Neural progenitor cell (in vitro differentiated cells): ENCODE data around the gene LGALS7B. TPM values are rescaled to one million over a fixed set of nuclear protein-coding genes. Genes with fewer than 3 reads are reported as not detected.
"Not testable (repeated sequence)": the region's sequence is repeated elsewhere in the genome, so short reads cannot be mapped to it uniquely, and the experiment has no call there.

Source experiments
- DNase-seq: peaks from one replicate; pipeline ENCODE4 v3.0.0-alpha.2; 2016; ENCODE audit warnings: low spot score
- H2AFZ ChIP-seq: fragments of 200-600 bp; sonication (generic); replicated peaks from 2 replicates; pipeline ENCODE4 v1.6.1; 2016; ENCODE audit warnings: antibody characterized with exemption
- H3F3A ChIP-seq: fragments of 200-600 bp; sonication (generic); 2 replicates; pipeline ENCODE4 v1.6.1; 2016; ENCODE audit warnings: antibody characterized with exemption, low read depth
- H3K27ac ChIP-seq: fragments of 200-600 bp; sonication (generic); 2 replicates; pipeline ENCODE4 v1.5.1; 2016; ENCODE audit warnings: mild to moderate bottlenecking
- H3K27me3 ChIP-seq: fragments of 200-600 bp; sonication (generic); 2 replicates; pipeline ENCODE4 v1.6.1; 2016; ENCODE audit warnings: mild to moderate bottlenecking, moderate library complexity
- H3K36me3 ChIP-seq: fragments of 200-600 bp; sonication (generic); 2 replicates; pipeline ENCODE4 v1.5.1; 2016
- H3K4me1 ChIP-seq: fragments of 200-600 bp; sonication (generic); 2 replicates; pipeline ENCODE4 v1.6.1; 2016; ENCODE audit warnings: mixed run types
- H3K4me2 ChIP-seq: fragments of 200-600 bp; sonication (generic); 2 replicates; pipeline ENCODE4 v1.6.1; 2016
- H3K4me3 ChIP-seq: fragments of 200-600 bp; sonication (generic); 2 replicates; pipeline ENCODE4 v1.5.1; 2016
- H3K79me2 ChIP-seq: fragments of 200-600 bp; sonication (generic); 2 replicates; pipeline ENCODE4 v1.6.1; 2016; ENCODE audit warnings: low read depth
- H3K9ac ChIP-seq: fragments of 200-600 bp; sonication (generic); 2 replicates; pipeline ENCODE4 v1.6.1; 2016
- H3K9me3 ChIP-seq: fragments of 200-600 bp; sonication (generic); 2 replicates; pipeline ENCODE4 v1.5.1; 2016; ENCODE audit warnings: low read depth
- H4K20me1 ChIP-seq: fragments of 200-600 bp; sonication (generic); 2 replicates; pipeline ENCODE4 v1.6.1; 2016; ENCODE audit warnings: low read depth
- H3K27ac Mint-ChIP-seq: 3 replicates; pipeline ENCODE4 v1.8.0; 2021; ENCODE audit warnings: mixed read lengths
- H3K27me3 Mint-ChIP-seq: 2 replicates; pipeline ENCODE4 v1.8.0; 2022; ENCODE audit warnings: low read depth, mild to moderate bottlenecking, inconsistent platforms, moderate library complexity, mixed read lengths; ENCODE audit not compliant: insufficient read depth
- H3K36me3 Mint-ChIP-seq: 3 replicates; pipeline ENCODE4 v1.8.0; 2021; ENCODE audit warnings: mixed read lengths
- H3K4me1 Mint-ChIP-seq: 3 replicates; pipeline ENCODE4 v1.8.0; 2021; ENCODE audit warnings: mixed read lengths
- H3K4me3 Mint-ChIP-seq: 3 replicates; pipeline ENCODE4 v1.8.0; 2021; ENCODE audit warnings: mild to moderate bottlenecking, moderate library complexity, mixed read lengths
- H3K9me3 Mint-ChIP-seq: 3 replicates; pipeline ENCODE4 v1.8.0; 2020; ENCODE audit warnings: mixed read lengths
- EZH2phosphoT487 ChIP-seq: fragments of 200-600 bp; sonication (generic); IDR thresholded peaks from 2 replicates; pipeline ENCODE4 v1.6.1; 2017; ENCODE audit warnings: antibody characterized with exemption
- total RNA-seq: library from RNA; depleted of rRNA; stranded (reverse); fragments of >200 nt; gene quantifications from 2 replicates; pipeline ENCODE4 v1.2.3, GENCODE V29; 2015; ENCODE audit warnings: low replicate concordance
- TF ChIP-seq, protein P1 (sequence below): fragments of 200-600 bp; sonication (generic); IDR thresholded peaks from 2 replicates; pipeline ENCODE4 v1.5.1; 2017; ENCODE audit warnings: antibody characterized with exemption, mild to moderate bottlenecking

The LGALS7B gene
- total RNA-seq, 1 donor from 2014 or later, result not detected

GRCh38 chr19:38769635-38770211 is 19.3 kb upstream of the LGALS7B start:
- H3K36me3 Mint-ChIP-seq, result no peaks in the 10 kb centered on the region
- H3K79me2 ChIP-seq, result no peaks in the 10 kb centered on the region
- H3K36me3 ChIP-seq, result no peaks in the 10 kb centered on the region
- no peak overlapping the region for H3K27ac ChIP-seq
- peak overlapping the region; percentile 95 for H2AFZ ChIP-seq
- H3K27ac Mint-ChIP-seq, result no peak overlapping the region
- H3K27me3 Mint-ChIP-seq, result peaks cover 4% of the 10 kb centered on the region
- H3K9me3 ChIP-seq, result no peaks in the 10 kb centered on the region
- H3K4me3 Mint-ChIP-seq, result no peak overlapping the region
- H3K4me1 ChIP-seq, result peaks cover 3% of the 10 kb centered on the region
- DNase-seq, result peak; percentile 70
- no peak overlapping the region for H3K4me3 ChIP-seq
- TF ChIP-seq, protein P1, sequence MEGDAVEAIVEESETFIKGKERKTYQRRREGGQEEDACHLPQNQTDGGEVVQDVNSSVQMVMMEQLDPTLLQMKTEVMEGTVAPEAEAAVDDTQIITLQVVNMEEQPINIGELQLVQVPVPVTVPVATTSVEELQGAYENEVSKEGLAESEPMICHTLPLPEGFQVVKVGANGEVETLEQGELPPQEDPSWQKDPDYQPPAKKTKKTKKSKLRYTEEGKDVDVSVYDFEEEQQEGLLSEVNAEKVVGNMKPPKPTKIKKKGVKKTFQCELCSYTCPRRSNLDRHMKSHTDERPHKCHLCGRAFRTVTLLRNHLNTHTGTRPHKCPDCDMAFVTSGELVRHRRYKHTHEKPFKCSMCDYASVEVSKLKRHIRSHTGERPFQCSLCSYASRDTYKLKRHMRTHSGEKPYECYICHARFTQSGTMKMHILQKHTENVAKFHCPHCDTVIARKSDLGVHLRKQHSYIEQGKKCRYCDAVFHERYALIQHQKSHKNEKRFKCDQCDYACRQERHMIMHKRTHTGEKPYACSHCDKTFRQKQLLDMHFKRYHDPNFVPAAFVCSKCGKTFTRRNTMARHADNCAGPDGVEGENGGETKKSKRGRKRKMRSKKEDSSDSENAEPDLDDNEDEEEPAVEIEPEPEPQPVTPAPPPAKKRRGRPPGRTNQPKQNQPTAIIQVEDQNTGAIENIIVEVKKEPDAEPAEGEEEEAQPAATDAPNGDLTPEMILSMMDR, result peak; percentile 70
- TF ChIP-seq EZH2phosphoT487, result no peak
- H4K20me1 ChIP-seq, result no peaks in the 10 kb centered on the region
- peaks cover 11% of the 10 kb centered on the region for H3K27me3 ChIP-seq
- no peaks in the 10 kb centered on the region for H3K9me3 Mint-ChIP-seq
- peaks cover 2% of the 10 kb centered on the region for H3K4me1 Mint-ChIP-seq
- peak overlapping the region; percentile 27 for H3K4me2 ChIP-seq
- no peaks in the 10 kb centered on the region for H3F3A ChIP-seq
- H3K9ac ChIP-seq, result no peak overlapping the region

DNA sequence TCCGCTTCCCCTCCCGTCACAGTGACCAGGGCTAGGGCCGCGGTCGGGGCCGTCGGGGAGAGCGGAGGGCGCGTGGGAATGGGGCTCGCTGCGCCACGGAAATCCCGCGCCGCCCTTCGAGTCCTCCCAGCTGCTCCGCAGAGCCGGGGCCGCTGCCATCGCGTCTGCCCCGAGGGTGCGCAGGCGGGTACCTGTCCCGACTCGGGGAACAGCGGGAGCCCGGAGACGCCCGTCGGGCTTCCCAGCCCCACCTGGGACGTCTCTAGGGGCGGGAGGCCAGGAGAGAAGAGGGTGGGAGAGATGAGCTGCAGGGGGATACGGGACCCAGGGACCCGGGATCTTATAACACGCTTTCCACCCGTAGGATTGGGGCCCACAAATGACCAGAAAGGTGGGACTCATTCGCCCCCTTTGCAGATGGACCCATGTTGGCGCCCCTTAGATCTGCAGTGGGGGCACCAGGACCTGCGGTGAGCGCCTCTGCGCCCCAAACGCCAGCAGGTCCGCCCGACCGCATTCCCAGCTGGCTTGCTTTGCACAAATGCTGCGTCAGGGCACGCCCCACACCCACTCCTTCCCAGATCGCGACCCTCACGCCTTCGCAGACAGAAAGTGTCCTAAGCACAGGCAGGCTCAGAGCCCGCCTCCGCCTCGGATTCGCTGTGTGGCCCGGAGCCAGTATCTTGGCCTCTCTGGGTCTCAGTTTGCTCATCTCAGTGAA is 18.6 kb upstream of the LGALS7B start:
- not testable (repeated sequence) for H3K9me3 ChIP-seq, H3K4me3 ChIP-seq, H3K27ac ChIP-seq, H3F3A ChIP-seq, H3K79me2 ChIP-seq, H3K4me1 ChIP-seq, DNase-seq, H3K9me3 Mint-ChIP-seq, H3K27me3 Mint-ChIP-seq, H3K27ac Mint-ChIP-seq, H3K36me3 Mint-ChIP-seq, H3K4me1 Mint-ChIP-seq, H3K36me3 ChIP-seq, H3K4me3 Mint-ChIP-seq, H4K20me1 ChIP-seq, H3K9ac ChIP-seq
- Histone ChIP-seq H3K27me3 (peaks cover 11% of the 10 kb centered on the region), H3K4me2 (peak overlapping the region; percentile 27), H2AFZ (peak overlapping the region; percentile 95)

DNA sequence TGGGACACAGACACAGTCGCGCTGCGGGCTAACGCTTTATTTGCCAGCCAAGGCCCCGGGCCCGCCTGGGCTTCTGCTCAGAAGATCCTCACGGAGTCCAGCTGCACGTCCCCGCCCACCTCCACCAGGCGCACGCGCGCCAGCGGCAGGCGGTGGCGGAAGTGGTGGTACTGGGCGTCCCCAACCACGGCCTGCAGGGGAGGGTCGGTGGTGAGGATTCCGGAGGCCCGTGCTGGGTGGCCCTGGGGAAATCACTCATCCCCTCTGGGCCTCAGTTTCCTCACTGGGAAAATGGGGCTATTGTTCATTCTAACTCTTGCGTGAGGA is 18.1 kb upstream of the LGALS7B start:
- H3F3A ChIP-seq, DNase-seq, H3K4me1 Mint-ChIP-seq, H3K9ac ChIP-seq, H3K27me3 Mint-ChIP-seq, H4K20me1 ChIP-seq, H3K4me3 Mint-ChIP-seq, H2AFZ ChIP-seq, H3K27ac ChIP-seq, H3K36me3 Mint-ChIP-seq, H3K9me3 Mint-ChIP-seq, H3K4me2 ChIP-seq, H3K79me2 ChIP-seq, H3K9me3 ChIP-seq, H3K4me1 ChIP-seq, H3K27ac Mint-ChIP-seq, H3K36me3 ChIP-seq, H3K4me3 ChIP-seq: not testable (repeated sequence)
- H3K27me3 ChIP-seq, result peaks cover 11% of the 10 kb centered on the region

- not testable (repeated sequence) for H3K4me3 ChIP-seq, H3K4me3 Mint-ChIP-seq, DNase-seq, H3K27ac ChIP-seq, H2AFZ ChIP-seq, H3K27me3 Mint-ChIP-seq, H3F3A ChIP-seq, H3K4me2 ChIP-seq, H3K9me3 ChIP-seq, H3K9me3 Mint-ChIP-seq, H3K4me1 Mint-ChIP-seq, H3K4me1 ChIP-seq, H3K27ac Mint-ChIP-seq, H3K36me3 Mint-ChIP-seq, H3K36me3 ChIP-seq, H4K20me1 ChIP-seq, H3K79me2 ChIP-seq, H3K9ac ChIP-seq
- H3K27me3 ChIP-seq, result peaks cover 11% of the 10 kb centered on the region
These were observed 17.4 kb upstream of the LGALS7B start for GRCh38 chr19:38771569-38771968.
